ENCODE data around the gene RBM43. TPM values are rescaled to one million over a fixed set of nuclear protein-coding genes. Genes with fewer than 3 reads are reported as not detected.
"Not testable (repeated sequence)": the region's sequence is repeated elsewhere in the genome, so short reads cannot be mapped to it uniquely, and the experiment has no call there.

The RBM43 gene
- 10 to 100 TPM in 2 of 4 donors, 1 to 10 TPM in 2; 9.4 to 15.8 (median 10.2) TPM for total RNA-seq

DNA sequence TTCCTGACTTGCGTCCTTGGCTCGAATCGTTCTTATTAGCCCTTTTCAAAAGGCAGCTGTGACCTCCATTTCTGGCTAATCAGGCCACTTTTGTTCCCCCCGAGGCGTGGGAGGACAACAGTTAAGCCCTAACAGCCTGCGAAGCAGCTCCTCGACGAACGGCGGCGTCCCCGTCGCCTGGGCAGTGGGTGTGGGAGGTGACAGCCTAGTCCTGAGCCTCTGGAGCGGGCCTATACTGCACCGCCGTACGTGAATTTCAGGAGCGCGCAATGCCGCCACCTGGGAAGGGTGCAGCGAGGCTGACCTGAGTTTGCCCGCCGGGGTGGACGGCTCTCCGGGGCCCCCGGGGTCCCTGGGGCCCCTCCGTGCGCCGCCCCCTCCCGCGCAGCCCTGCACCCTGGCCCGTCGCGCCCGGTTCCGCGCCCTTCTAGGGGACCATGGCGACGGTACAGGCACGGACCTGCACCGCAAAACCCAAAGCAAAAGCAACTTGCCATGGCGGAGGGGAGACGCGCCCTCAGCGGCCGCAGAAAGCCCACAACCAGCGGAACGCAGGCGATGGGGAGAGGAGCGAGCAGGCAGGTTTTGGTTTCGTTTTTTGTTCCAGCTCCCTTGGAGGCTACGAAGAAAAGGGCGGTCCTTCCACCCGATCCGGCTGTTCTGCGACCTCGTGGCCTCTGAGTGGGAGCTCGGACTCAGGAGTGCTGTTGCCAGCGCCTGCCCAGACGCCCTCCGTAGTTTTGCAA lies at the start of gene RBM43:
RBM43 (minus strand) TSS at position 633 of the 746 bp plus-strand sequence; CDS start at position 497, 136 bp downstream.
- peaks cover 8 to 25% of the 10 kb centered on the region in 2 donors for H3K4me1 ChIP-seq
- peak within 1 kb of the TSS; percentile 97 to 99 (median 98) for H3K27ac ChIP-seq
- intact Hi-C loops (cut with DNase I) = no loop called here

DNA sequence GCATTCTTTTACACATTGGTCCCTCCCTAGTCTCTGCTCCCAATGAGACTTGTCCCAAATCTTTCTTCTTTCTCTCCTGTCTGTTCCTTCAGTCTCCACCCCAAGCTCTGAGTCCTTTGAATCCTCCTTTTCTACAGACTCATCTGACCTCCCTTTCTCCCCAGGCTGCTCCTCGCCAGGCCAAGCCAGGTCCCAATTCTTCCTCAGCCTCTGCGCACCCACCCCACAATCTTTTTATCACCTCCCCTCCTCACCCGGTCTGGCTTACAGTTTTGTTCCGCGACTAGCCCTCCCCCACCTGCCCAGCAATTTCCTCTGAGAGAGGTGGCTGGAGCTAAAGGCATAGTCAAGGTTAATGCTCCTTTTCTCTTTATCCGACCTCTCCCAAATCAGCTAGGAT lies 48.6 kb upstream of the RBM43 start:
- WGBS, 2 donors = 92 to 97% methylated on average over 6 of the region's 6 CpGs
- H3K4me3 ChIP-seq (replicated peaks in 1 of 3); intact Hi-C loops (cut with DNase I); H3K36me3 ChIP-seq; H3K4me1 ChIP-seq; DNase-seq; H3K9me3 ChIP-seq; H3K27me3 ChIP-seq; H3K27ac ChIP-seq: not testable (repeated sequence)

More for the DNA sequence above, at the start of gene RBM43:
- Histone ChIP-seq H3K27me3 (no peaks in the 10 kb centered on the region), H3K9me3 (no peaks in the 10 kb centered on the region), H3K36me3 (no peaks in the 10 kb centered on the region), H3K4me3 (replicated peaks in 1 of 3) (peak within 1 kb of the TSS; percentile 80 to 87 (median 83))
- TF ChIP-seq, protein P1, sequence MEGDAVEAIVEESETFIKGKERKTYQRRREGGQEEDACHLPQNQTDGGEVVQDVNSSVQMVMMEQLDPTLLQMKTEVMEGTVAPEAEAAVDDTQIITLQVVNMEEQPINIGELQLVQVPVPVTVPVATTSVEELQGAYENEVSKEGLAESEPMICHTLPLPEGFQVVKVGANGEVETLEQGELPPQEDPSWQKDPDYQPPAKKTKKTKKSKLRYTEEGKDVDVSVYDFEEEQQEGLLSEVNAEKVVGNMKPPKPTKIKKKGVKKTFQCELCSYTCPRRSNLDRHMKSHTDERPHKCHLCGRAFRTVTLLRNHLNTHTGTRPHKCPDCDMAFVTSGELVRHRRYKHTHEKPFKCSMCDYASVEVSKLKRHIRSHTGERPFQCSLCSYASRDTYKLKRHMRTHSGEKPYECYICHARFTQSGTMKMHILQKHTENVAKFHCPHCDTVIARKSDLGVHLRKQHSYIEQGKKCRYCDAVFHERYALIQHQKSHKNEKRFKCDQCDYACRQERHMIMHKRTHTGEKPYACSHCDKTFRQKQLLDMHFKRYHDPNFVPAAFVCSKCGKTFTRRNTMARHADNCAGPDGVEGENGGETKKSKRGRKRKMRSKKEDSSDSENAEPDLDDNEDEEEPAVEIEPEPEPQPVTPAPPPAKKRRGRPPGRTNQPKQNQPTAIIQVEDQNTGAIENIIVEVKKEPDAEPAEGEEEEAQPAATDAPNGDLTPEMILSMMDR (IDR thresholded peaks at IDR 0.05) = peak in 2 of 6 experiments; percentile 1 to 10
- peak in 1 of 2 donors; percentile 78 for TF ChIP-seq POLR2A (IDR thresholded peaks at IDR 0.05)
- WGBS, 2 donors = 0 to 1% methylated on average over 31 to 44 of the region's 61 CpGs
- DNase-seq = peak; percentile 92 to 93

DNA sequence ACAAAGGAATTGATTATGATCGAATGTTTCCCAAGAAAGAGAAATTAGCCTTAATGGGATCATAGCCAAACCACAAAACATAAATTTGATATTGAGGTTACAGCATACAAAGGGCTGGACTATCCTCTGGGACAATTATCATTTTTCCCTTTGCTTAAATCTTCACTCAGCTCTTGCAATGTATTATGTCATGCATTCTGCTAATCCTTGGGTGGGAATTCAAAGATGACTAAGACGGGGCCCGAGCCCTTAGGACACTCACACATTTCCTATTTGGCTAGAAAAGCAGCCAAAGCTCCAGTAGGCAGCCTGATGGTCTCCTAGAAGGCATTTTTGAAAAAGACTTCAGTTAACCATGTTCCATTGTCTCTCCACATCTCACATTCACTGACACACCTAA lies 45.0 kb upstream of the RBM43 start:
- TF ChIP-seq POLR2A (IDR thresholded peaks at IDR 0.05) = no peak
- TF ChIP-seq, protein P1 (IDR thresholded peaks at IDR 0.05) = no peak
- no peak overlapping the region for H3K4me3 ChIP-seq (replicated peaks in 1 of 3)
- no peaks in the 10 kb centered on the region for H3K4me1 ChIP-seq
- H3K9me3 ChIP-seq = no peaks in the 10 kb centered on the region
- WGBS, 2 donors = 70 to 80% methylated on average over 3 of the region's 3 CpGs
- no peaks in the 10 kb centered on the region for H3K36me3 ChIP-seq
- H3K27me3 ChIP-seq = no peaks in the 10 kb centered on the region
- intact Hi-C loops (cut with DNase I) = no loop called here
- H3K27ac ChIP-seq = no peak overlapping the region
- no peak for DNase-seq

DNA sequence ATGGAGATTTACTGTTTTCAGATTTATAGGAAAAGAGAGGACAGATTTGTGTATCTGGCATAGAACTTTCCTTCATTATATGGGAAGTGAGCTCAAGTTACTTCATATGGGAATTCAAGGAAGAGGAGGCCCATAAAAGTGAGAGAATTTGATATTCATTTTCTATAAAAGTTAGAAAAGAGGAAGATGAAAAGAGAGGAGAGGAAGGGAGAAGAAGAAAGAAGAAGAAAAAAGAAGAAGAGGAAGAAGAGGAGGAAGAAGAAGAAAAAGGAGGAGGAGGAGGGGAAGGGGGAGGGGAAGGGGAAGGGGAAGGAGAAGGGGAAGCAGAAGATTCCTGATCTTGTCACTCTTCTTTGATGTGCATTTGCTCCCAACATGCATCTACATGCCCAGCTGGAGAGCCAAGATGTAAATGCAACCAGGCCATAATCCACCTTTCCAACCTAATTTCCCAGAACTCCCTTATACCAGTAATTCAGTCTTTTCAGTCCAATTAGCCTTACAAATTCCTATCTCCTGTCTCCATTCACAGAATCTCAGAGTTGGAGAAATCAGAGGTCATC lies 43.5 kb upstream of the RBM43 start:
- intact Hi-C loops (cut with DNase I) = no loop called here
- Histone ChIP-seq H3K4me3 (replicated peaks in 1 of 3) (no peak overlapping the region), H3K9me3 (no peaks in the 10 kb centered on the region), H3K27me3 (no peaks in the 10 kb centered on the region), H3K36me3 (no peaks in the 10 kb centered on the region), H3K27ac (no peak overlapping the region), H3K4me1 (no peaks in the 10 kb centered on the region)
- TF ChIP-seq, protein P1 (IDR thresholded peaks at IDR 0.05) = no peak
- no peak for TF ChIP-seq POLR2A (IDR thresholded peaks at IDR 0.05)
- no peak for DNase-seq

DNA sequence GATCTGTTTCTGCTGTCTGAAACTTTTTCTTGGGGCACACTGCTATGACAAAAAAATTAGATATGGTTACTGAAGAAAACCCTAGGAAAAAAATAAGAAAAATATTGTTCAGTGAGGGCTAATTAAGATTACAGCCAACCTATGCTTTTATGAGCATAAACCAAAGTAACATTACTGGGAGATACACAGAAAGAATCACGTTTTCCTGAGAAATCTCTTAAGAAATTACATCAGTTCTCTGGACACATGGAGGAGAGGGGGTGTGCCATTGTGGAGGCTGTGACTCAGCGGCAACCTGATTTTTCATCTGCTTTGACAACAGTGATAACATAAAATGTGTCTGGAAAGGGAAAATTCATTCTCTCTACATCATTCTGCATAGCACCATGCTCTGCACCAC lies 41.2 kb upstream of the RBM43 start:
- Histone ChIP-seq H3K27me3 (no peaks in the 10 kb centered on the region), H3K9me3 (no peaks in the 10 kb centered on the region), H3K4me1 (no peaks in the 10 kb centered on the region), H3K27ac (no peak overlapping the region), H3K4me3 (replicated peaks in 1 of 3) (no peak overlapping the region), H3K36me3 (no peaks in the 10 kb centered on the region)
- DNase-seq = no peak
- TF ChIP-seq, protein P1 (IDR thresholded peaks at IDR 0.05) = no peak
- TF ChIP-seq POLR2A (IDR thresholded peaks at IDR 0.05) = no peak
- 65 to 78% methylated on average over 2 of the region's 2 CpGs for WGBS, 2 donors
- intact Hi-C loops (cut with DNase I) = no loop called here

Measured in thyroid gland (tissue), 4 donors.